Measurements from ENCODE around the gene ADAMTS5.

ADAMTS5 gene

DNA sequence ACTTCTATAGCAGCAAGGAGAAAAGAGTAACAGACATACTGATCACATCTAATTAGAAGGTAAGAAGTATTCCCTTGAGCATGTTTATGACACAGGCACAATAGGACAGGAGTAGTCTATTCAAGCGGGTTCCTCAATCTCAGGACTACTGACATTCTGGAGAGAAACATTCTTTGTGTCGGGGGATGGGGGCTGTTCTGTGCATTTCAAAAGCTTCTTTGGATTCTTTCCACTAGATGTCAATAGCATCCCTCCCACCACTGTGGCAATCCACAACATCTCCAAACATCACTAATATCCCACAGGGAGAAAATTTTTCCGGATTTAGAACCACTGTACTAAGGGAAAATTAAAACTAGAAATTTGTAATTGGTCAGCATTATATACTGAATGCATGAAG lies 56.9 kb downstream of the ADAMTS5 start:
- peak; percentile 66 for DNase-seq
- Histone ChIP-seq H3K27me3 (replicated peaks) (no peaks in the 10 kb centered on the region), H3K27ac (no peak overlapping the region), H3K36me3 (replicated peaks) (no peaks in the 10 kb centered on the region), H3K4me3 (ENCODE audit: low read depth, low read length) (no peak overlapping the region)
- TF ChIP-seq, protein P1, sequence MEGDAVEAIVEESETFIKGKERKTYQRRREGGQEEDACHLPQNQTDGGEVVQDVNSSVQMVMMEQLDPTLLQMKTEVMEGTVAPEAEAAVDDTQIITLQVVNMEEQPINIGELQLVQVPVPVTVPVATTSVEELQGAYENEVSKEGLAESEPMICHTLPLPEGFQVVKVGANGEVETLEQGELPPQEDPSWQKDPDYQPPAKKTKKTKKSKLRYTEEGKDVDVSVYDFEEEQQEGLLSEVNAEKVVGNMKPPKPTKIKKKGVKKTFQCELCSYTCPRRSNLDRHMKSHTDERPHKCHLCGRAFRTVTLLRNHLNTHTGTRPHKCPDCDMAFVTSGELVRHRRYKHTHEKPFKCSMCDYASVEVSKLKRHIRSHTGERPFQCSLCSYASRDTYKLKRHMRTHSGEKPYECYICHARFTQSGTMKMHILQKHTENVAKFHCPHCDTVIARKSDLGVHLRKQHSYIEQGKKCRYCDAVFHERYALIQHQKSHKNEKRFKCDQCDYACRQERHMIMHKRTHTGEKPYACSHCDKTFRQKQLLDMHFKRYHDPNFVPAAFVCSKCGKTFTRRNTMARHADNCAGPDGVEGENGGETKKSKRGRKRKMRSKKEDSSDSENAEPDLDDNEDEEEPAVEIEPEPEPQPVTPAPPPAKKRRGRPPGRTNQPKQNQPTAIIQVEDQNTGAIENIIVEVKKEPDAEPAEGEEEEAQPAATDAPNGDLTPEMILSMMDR (IDR thresholded peaks at IDR 0.05; ENCODE audit: low read depth, low read length, missing control alignments), result peak; percentile 62
- in situ Hi-C loops (cut with HindIII; ENCODE audit: low pct_ligation_motif_present, low sequenced_read_pairs), result no loop called here

DNA sequence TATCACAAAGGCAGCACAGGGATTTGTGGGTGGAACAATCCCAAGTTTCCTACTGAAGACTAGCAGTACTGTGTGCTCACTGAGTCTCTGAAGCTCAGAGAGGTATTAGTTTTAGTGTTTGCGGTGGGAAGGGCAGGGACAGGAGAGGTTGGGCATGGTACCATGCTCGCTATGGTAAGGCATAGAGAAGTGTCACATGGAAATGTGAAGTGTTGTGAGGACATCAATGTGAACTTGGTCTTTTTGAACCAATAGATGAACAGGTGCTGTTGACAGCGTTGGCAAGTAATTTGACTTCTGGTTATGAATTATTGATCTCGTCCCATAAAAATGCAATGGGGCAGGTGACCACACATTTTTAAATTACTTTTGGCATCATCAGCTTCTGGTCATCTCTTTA lies 65.9 kb downstream of the ADAMTS5 start:
- TF ChIP-seq, protein P1 (IDR thresholded peaks at IDR 0.05; ENCODE audit: low read depth, low read length, missing control alignments), result no peak
- H3K27me3 ChIP-seq (replicated peaks), result no peaks in the 10 kb centered on the region
- H3K27ac ChIP-seq, result no peak overlapping the region
- H3K4me3 ChIP-seq (ENCODE audit: low read depth, low read length), result no peak overlapping the region
- DNase-seq, result no peak
- in situ Hi-C loops (cut with HindIII; ENCODE audit: low pct_ligation_motif_present, low sequenced_read_pairs), result no loop called here
- no peaks in the 10 kb centered on the region for H3K36me3 ChIP-seq (replicated peaks)

DNA sequence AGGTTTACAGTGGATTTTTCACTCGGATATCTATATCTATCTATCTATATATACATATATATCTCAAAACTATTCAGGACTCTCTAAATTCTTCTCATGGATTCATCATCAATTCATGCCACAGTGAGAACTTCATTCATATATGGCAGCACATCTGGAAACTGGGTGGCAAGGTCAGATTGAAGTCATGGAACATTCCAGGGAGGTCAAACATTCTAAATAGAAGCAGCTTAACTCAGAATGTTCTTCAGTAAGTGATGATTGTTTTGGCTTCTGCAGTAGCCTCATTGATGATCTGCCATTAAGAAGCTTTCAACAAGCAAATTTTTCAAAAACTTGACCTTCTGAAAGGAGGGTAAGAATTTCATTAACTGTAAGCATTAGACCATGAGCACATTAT lies 74.7 kb downstream of the ADAMTS5 start:
- TF ChIP-seq, protein P1 (IDR thresholded peaks at IDR 0.05; ENCODE audit: low read depth, low read length, missing control alignments), result no peak
- Histone ChIP-seq H3K36me3 (replicated peaks) (no peaks in the 10 kb centered on the region), H3K27me3 (replicated peaks) (no peaks in the 10 kb centered on the region), H3K27ac (no peak overlapping the region), H3K4me3 (ENCODE audit: low read depth, low read length) (no peak overlapping the region)
- in situ Hi-C loops (cut with HindIII; ENCODE audit: low pct_ligation_motif_present, low sequenced_read_pairs), result no loop called here
- no peak for DNase-seq

DNA sequence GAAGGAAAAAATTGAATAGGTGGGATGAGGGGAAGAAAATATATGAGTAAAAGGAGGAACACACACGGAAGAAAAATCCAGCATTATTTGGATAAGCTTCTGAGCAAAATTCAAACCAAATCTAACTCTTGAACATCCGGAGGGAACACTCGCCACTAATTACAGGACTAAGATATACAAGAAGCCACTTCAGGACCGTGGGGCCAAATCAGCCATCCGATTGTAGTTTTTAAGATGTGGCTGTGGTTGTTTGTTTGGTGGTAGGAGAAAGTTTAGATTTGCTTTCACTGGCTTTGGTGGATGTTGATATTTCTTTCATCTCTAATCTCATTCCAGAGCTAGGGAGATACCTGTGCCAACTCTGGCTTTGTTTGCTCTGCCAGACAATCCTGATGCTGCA lies 78.0 kb downstream of the ADAMTS5 start:
- no peaks in the 10 kb centered on the region for H3K36me3 ChIP-seq (replicated peaks)
- H3K27ac ChIP-seq, result no peak overlapping the region
- no peaks in the 10 kb centered on the region for H3K27me3 ChIP-seq (replicated peaks)
- TF ChIP-seq, protein P1 (IDR thresholded peaks at IDR 0.05; ENCODE audit: low read depth, low read length, missing control alignments), result no peak
- in situ Hi-C loops (cut with HindIII; ENCODE audit: low pct_ligation_motif_present, low sequenced_read_pairs), result no loop called here
- DNase-seq, result no peak
- no peak overlapping the region for H3K4me3 ChIP-seq (ENCODE audit: low read depth, low read length)

DNA sequence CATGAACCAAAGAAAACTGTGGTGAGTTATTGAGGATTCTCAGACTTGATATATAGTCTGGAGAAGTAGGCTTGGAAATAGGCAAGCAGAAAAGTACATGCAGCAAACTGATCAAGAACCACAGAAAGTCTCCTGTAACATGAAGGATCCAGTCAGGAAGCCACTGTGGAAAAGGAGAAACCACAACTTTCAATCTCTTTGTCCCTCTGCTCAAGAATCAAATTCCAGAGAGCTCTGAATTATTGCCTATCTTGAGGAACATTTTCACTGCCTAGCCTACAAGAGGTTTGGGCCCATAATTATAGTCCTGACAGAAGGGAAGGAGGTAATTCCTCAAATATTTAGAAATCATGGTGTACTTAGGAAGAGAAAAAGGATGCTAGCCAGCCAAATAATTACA lies 78.6 kb downstream of the ADAMTS5 start:
- TF ChIP-seq, protein P1 (IDR thresholded peaks at IDR 0.05; ENCODE audit: low read depth, low read length, missing control alignments), result no peak
- in situ Hi-C loops (cut with HindIII; ENCODE audit: low pct_ligation_motif_present, low sequenced_read_pairs), result no loop called here
- H3K4me3 ChIP-seq (ENCODE audit: low read depth, low read length), result no peak overlapping the region
- H3K27me3 ChIP-seq (replicated peaks), result no peaks in the 10 kb centered on the region
- H3K36me3 ChIP-seq (replicated peaks), result no peaks in the 10 kb centered on the region
- no peak for DNase-seq
- no peak overlapping the region for H3K27ac ChIP-seq

DNA sequence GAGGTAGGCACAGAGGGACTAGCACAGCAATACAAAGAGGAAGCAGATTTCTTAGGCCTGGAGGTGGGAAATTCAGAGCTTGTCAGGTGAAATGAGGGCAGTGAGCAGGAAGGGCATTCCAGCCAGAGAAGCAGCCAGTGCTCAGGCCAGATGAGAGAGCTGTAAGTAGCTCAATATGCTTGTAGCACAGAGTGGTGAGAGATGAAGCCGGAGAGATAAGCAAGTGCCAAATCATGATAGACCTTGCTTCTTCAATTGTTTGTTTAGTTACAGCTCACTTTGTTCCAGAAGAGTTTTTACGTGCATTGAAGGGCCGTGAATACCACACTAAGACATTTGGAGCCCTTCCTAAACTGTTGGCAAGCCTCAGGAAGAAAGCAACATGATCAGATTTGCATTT lies 79.6 kb downstream of the ADAMTS5 start:
- Histone ChIP-seq H3K36me3 (replicated peaks) (no peaks in the 10 kb centered on the region), H3K4me3 (ENCODE audit: low read depth, low read length) (no peak overlapping the region), H3K27me3 (replicated peaks) (no peaks in the 10 kb centered on the region), H3K27ac (no peak overlapping the region)
- DNase-seq, result peak; percentile 28
- TF ChIP-seq, protein P1 (IDR thresholded peaks at IDR 0.05; ENCODE audit: low read depth, low read length, missing control alignments), result no peak
- in situ Hi-C loops (cut with HindIII; ENCODE audit: low pct_ligation_motif_present, low sequenced_read_pairs), result no loop called here
